SK-MEL-5 (cell line): ENCODE results near the gene TUBB2B. TPM values are rescaled to one million over a fixed set of nuclear protein-coding genes. Genes with fewer than 3 reads are reported as not detected.
A peak's percentile ranks its signal among the peaks of the same experiment; 100 is the strongest.
"Not testable (repeated sequence)": the region's sequence is repeated elsewhere in the genome, so short reads cannot be mapped to it uniquely, and the experiment has no call there.

Experiments used
- DNase-seq: peaks from one replicate; pipeline ENCODE4 v3.0.0-alpha.2; 2016; ENCODE audit warnings: low read depth, low spot score
- in situ Hi-C: cut with HindIII; loops from 2 replicates; pipeline ENCODE4 v1.10.0; 2016; ENCODE audit warnings: low sequenced_read_pairs, high pct_unique_total_duplicates, low pct_unique_long_range_greater_than_20kb
- total RNA-seq: library from RNA; depleted of rRNA; stranded (reverse); fragments of >200 nt; shearing (Covaris generic); gene quantifications from 2 replicates; pipeline ENCODE4 v1.2.3, GENCODE V29; 2014

TUBB2B gene
- total RNA-seq, 1 experiment from 2014 or later, result 28.6 TPM

DNA sequence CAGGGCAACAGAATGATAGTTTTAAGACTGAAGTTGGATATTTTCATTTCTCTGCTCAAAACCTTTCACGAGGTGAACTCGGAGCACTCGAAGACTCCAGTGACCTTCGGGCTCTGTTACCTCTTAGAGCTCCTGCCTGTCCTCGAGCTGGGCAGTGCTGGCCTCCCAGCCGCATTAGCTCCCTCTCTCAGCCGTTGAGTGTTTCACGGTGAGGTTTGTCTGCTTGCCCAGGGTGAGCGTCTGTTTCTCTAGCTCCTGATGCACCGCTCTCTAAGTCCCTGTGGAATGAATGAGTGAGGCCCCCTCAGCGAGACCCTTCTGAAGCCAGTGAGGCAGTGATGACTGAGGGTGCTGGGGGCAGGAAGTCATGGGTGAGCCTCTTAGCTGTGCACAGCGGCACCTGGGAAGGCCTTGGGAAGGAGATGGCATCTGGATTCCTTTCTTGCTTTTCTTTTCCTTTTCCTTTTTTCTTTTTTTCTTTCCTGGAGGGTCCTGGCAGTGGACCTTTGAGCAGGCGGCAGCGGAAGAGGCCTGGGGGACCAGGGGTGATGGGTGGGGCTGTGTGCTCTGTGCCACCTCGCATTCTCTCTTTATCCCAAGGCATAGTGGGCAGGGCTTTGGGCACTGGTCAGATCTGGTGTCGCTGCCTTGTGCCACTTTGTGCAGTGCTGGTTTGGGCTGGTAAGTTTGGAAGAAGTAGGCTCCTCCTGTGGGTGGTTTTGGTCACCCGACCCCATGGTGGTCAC, 33.5 kb upstream of the TUBB2B start:
- in situ Hi-C loops, result no loop called here
- DNase-seq, result no peak

GRCh38 chr6:3260296-3260695, 32.8 kb upstream of the TUBB2B start:
- in situ Hi-C loops, result no loop called here

GRCh38 chr6:3259491-3259958, 32.1 kb upstream of the TUBB2B start:
- in situ Hi-C loops, result no loop called here

More at GRCh38 chr6:3260296-3260695, 32.8 kb upstream of the TUBB2B start:
- no peak for DNase-seq

DNA sequence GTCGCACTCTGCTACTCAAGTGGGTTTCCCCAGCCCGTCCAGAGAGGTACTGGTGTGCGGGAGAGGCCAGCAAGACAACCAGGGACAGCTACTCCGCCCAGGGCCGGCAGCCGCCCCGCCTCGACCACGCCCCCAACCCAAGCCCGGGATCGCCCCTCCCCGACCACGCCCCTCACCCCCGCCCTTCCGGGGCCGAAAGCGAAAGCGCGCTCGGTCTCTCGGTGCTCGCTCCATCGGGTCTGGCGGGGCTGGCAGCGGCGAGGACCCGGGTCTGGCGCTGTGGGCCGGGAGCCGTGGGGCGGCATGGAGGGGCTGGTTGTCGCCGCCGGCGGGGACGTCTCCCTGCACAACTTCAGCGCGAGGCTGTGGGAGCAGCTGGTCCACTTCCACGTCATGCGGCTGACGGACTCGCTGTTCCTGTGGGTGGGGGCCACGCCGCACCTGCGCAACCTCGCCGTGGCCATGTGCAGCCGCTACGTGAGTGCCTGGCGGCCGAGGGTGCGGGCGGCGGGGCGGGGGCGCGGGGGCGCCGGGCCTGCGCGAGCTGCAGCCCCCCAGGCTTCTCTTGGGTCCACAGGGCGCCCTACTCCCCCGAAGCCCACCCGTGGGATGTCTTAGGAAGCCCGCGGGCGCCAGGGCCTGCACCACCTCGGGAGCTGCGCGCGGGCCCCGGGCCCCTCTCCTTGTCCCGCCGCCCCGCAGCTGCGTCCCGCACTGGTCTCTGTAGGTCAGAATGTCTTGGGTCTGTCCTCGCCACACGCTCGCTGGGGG, 31.5 kb upstream of the TUBB2B start, which contains the start of gene PSMG4:
Gene PSMG4 (plus strand): TSS at position 228 of the 771 bp plus-strand sequence. CDS start 76 bp downstream, at position 304.
- in situ Hi-C loops, result no loop called here
- peak; percentile 93 for DNase-seq

More at GRCh38 chr6:3259491-3259958, 32.1 kb upstream of the TUBB2B start:
- peak; percentile 60 for DNase-seq

DNA sequence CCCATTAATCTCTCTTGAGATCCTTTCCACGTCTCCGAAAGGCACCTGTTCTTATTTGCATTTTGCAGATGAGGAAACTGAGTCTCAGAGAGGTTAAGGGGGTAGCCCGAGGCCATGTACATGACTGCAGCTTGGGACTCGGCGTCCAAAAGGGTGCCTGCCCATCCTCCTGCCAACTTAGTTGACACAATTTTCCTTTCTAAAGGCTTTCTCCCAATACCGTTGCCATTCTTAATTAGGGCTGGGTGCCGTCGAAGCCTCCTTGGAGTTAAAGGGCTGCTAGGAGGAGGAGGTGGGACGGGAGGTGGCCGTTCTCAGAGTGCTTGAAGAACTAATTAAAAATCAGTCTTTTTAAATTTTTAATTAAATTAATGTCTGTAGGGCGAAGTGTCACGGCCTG, 30.7 kb upstream of the TUBB2B start:
- no peak for DNase-seq
- in situ Hi-C loops, result no loop called here

DNA sequence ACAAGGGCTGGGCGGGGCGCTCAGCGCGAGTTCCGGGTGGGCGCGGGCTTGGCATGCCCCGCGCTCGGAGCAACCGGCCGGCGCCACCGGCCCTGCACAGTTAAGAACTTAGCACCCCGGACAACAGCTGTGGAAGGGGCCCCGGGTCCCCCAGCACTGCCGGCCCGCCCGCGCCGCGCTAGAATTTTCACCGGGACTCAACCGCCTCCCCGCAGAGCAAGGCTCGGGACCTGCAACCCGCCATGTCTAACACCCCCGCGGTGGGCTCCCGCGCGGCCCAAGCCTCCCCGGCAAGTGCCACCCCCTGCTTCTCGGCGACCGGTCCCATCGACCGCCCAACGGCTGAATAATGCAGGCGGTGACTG, 26.1 kb upstream of the TUBB2B start:
- in situ Hi-C loops, result no loop called here
- DNase-seq, result no peak

GRCh38 chr6:3252861-3253596, 25.6 kb upstream of the TUBB2B start:
- no peak for DNase-seq
- in situ Hi-C loops, result no loop called here

GRCh38 chr6:3252369-3252768, 24.9 kb upstream of the TUBB2B start:
- no peak for DNase-seq
- in situ Hi-C loops, result no loop called here

DNA sequence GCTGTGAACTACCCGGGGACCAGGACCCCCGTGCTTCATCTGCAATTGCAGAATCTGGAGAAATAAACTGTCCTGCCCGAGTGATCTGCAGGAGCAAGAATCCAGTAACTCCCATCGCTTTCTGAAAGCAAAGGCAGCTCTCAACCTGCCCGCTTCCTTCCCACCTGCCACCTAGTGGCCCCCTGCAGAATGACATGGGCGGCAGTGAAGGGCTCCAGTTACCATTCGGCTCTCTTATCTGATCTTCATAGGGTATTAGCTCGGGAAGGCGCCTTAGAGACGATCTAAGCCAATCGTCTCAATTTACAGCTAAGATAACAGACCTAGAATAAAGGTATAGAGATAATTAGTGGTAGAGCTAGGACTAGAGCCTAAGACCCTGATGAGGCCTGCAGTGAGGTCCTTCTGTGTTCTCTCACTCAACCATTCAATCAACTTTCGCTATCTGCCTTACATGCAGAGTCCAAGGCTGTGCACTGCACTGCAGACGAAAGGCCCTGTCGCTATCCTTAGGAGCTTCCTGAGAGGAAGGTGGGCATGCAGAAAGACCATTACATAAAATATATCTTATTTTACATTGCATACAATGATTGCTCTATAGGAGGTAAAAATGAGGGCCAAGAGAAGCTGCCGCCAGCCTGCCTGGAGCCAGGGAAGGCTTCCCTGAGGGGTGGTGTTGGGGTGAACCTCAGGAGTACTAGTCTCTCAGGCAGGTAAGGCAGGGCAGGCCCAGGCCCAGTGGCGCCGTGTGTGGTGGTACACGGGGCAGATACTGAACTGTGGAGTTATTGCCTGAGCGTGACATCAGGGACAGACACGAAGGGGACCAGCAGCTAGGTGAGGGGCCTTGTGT, 24.2 kb upstream of the TUBB2B start:
- DNase-seq, result peak; percentile 94
- in situ Hi-C loops, result no loop called here

DNA sequence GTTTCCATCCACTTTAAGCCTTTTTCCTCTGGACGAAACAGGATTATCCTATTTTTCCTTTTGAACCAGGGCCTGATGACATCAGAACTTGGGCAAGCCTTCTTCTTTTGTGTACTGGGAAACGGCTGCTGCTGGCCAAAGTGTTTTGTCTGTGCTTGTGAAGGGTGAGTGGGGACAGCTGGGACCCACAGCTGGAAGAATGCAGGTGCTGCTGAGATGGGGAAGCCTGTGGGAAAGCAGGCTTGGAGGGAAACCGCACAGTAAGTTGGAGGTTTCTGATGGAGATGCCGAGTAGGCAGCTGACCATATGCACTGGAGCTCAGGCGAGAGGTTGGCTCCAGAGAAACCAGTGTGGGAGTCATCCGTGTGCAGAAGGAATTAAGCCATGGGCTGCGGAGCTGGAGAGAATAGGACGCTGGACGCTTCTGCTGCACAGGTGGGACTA, 22.8 kb upstream of the TUBB2B start:
- in situ Hi-C loops, result no loop called here
- no peak for DNase-seq

DNA sequence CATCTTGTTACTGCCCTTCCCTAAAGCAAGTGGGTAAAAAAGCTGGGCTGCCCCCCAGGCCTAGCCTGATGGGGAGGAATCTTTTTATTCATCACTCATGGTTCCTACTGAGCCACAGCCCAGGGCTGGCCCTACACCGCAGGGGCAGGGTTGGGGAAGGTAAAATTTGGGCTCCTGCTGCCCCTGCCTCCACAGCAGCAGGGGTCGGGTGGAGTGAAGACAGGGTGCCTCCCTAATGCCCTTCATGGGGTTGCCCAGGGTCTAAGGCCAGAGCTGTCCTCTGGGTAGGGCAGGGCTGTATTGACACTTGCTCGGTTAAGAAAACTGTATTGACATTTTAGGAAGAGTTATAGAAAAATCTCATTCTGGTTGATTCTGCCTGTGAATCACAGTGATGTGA, 22.4 kb upstream of the TUBB2B start:
- no peak for DNase-seq
- in situ Hi-C loops, result no loop called here

- in situ Hi-C loops, result no loop called here
- peak; percentile 99 for DNase-seq
Measured at GRCh38 chr6:3247255-3248146, 20.0 kb upstream of the TUBB2B start.

- no peak for DNase-seq
- in situ Hi-C loops, result no loop called here
Measured at GRCh38 chr6:3245216-3245615, 17.8 kb upstream of the TUBB2B start.

DNA sequence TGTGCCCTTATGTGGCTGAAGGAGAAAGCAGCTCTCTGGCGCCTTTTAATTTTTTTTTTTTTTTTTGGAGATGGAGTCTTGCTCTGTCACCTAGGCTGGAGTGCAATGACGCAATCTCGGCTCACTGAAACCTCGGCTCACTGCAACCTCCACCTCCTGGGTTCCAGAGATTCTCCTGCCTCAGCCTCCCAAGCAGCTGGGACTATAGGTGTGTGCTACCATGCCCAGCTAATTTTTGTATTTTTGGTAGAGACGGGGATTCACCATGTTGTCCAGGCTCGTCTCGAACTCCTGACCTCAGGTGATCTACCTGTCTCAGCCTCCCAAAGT, 17.3 kb upstream of the TUBB2B start:
- DNase-seq, in situ Hi-C loops: not testable (repeated sequence)

DNA sequence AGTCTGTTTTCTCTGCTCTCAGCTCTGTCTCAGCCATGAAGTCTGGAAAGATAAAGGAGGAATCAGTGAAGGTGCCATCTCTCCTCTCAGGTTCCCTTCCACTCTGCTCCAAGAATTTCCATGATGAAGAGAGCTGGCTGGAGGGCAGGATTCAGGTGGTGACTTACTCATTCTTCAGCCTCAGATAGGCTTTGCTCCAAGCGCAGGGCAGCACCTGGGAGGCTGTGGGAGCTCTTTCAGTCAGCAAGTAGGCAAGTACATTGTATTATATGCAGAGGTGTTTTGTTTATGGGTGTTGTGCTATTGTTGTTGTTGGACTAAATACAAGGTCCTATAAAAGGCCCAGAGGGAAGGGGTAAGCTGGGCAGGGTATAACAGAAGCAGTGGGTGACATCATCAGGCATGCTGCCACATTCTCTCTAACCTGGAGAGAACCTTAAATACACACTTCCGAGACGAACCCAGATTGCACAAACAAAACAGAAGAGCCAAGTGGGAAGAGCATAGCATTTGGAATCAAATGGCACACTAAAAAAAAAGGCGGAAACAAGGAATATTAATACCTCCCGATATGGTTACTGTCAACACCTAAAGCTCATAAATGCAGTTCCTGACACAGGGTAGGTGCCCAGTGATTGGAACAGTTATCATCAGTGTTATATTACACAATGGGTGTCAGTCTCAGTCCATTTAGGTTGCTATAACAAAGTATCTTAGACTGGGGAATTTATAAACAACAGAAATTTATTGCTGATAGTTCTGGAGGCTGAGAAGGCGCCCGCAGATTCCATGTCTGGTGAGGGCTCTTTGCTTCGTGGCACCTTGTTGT, 16.8 kb upstream of the TUBB2B start:
- no peak for DNase-seq
- in situ Hi-C loops, result no loop called here

- in situ Hi-C loops, result no loop called here
Measured at GRCh38 chr6:3242768-3243167, 15.3 kb upstream of the TUBB2B start.

More at GRCh38 chr6:3242768-3243167, 15.3 kb upstream of the TUBB2B start:
- peak; percentile 74 for DNase-seq
